GM06990 (cell line): ENCODE data around the gene MYO9A.

Source experiments
- DNase-seq: peaks from one replicate; pipeline ENCODE4 v3.0.0-alpha.2; 2011; ENCODE audit not compliant: insufficient read length; ENCODE audit errors: extremely low read depth
- H3K27me3 ChIP-seq: replicated peaks from 2 replicates; pipeline ENCODE4 v1.6.0; 2011; ENCODE audit warnings: low read length; ENCODE audit not compliant: control insufficient read depth, insufficient read depth
- H3K36me3 ChIP-seq: 2 replicates; pipeline ENCODE4 v1.5.1; 2011; ENCODE audit warnings: low read length; ENCODE audit not compliant: control insufficient read depth, insufficient read depth
- H3K4me3 ChIP-seq: replicated peaks from 2 replicates; pipeline ENCODE4 v1.5.1; 2011; ENCODE audit warnings: low read depth, mild to moderate bottlenecking, control low read depth, low read length
- CTCF ChIP-seq: IDR thresholded peaks from 2 replicates; pipeline ENCODE4 v1.5.1; 2011; ENCODE audit warnings: low read length, control low read depth, mild to moderate bottlenecking, inconsistent platforms; ENCODE audit not compliant: insufficient read depth, poor library complexity, severe bottlenecking

The MYO9A gene

GRCh38 chr15:71823801-71824200 is 294.1 kb downstream of the MYO9A start:
- Histone ChIP-seq H3K36me3 (peaks cover 3% of the 10 kb centered on the region), H3K27me3 (no peaks in the 10 kb centered on the region), H3K4me3 (no peak overlapping the region)
- no peak for TF ChIP-seq CTCF
- no peak for DNase-seq

- Histone ChIP-seq H3K4me3 (no peak overlapping the region), H3K27me3 (no peaks in the 10 kb centered on the region), H3K36me3 (peaks cover 3% of the 10 kb centered on the region)
- no peak for DNase-seq
- TF ChIP-seq CTCF = no peak
Measured at GRCh38 chr15:71822890-71823630, 294.9 kb downstream of the MYO9A start.

- H3K27me3 ChIP-seq = no peaks in the 10 kb centered on the region
- H3K36me3 ChIP-seq = peaks cover 3% of the 10 kb centered on the region
- no peak for DNase-seq
- H3K4me3 ChIP-seq = no peak overlapping the region
- no peak for TF ChIP-seq CTCF
Measured at GRCh38 chr15:71821547-71822129, 296.3 kb downstream of the MYO9A start.

GRCh38 chr15:71820127-71820526 is 297.8 kb downstream of the MYO9A start:
- no peak for TF ChIP-seq CTCF
- H3K36me3 ChIP-seq = no peaks in the 10 kb centered on the region; the same call in 1 of the 2 replicates
- H3K4me3 ChIP-seq = no peak overlapping the region
- DNase-seq = no peak
- H3K27me3 ChIP-seq = no peaks in the 10 kb centered on the region

GRCh38 chr15:71817351-71817750 is 300.6 kb downstream of the MYO9A start:
- DNase-seq = no peak
- no peak overlapping the region for H3K4me3 ChIP-seq
- no peaks in the 10 kb centered on the region for H3K27me3 ChIP-seq
- H3K36me3 ChIP-seq = no peaks in the 10 kb centered on the region
- TF ChIP-seq CTCF = no peak

- no peak for DNase-seq
- Histone ChIP-seq H3K4me3 (no peak overlapping the region), H3K27me3 (no peaks in the 10 kb centered on the region), H3K36me3 (no peaks in the 10 kb centered on the region)
- TF ChIP-seq CTCF = no peak
Measured at GRCh38 chr15:71815301-71815700, 302.6 kb downstream of the MYO9A start.
